HG02938 (cell line): Measurements from ENCODE around the gene LIPI.
"Not testable (repeated sequence)": the region's sequence is repeated elsewhere in the genome, so short reads cannot be mapped to it uniquely, and the experiment has no call there.

Source experiments
- ATAC-seq: cut with Tn5 transposase; IDR thresholded peaks from one replicate; pipeline ENCODE4 v1.9.1; 2021; ENCODE audit warnings: mild to moderate bottlenecking, moderate library complexity; ENCODE audit not compliant: unreplicated experiment

LIPI gene

DNA sequence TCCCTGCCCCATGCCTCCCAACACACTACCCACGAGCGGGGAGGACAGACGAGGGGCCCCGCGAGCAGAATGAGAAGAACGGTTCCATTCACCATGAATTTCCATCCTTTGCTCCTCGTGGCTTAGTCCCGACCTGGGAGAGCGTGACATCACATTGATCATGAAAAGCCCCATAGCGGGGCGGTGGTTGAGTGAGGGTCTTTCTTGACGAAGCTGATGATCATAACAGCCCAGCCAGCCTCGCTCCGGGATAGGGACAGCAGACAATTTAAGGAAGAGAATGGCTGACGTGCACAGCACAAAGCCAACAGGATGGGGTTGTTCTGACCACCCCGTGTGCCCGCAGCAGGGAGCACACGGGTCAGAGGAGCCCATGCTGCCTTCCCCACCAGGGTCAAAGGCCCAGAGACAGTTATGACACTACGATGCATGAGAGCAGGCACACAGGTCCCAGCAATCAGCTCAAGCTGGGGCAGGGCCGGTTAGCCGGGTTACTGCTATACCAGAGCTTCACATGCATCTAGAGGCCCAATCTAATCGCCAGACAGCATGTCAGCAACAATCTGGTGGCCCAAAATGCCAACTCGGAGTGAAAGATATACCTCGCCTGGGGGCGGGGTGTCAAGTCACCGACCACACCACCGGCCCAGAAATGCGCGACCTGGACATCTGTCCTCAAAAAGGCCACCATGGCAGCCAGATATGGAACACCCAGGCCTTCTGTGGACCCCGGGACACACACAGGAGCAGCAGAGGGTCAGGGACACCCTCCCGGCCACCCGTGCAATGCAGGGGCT is 135.2 kb downstream of the LIPI start:
- no peak for ATAC-seq

DNA sequence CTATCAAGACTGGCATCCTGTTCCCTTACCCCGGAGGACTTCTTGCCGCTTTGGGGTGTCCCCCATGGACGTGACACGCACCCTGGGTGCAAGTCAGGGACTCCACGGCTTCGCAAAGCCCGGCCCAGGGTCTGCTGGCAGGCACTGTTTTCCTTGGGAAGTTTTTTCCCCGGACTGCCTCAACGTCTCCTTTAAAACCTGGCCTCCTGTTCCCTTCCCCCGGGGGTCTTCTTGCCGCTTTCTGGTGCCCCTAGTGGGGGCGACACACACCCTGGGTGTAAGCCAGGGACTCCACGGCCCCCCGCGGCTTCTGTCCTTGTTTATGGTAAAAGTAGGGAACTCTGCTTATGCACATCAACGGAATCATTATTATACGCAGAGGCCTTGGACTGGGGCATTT is 136.6 kb downstream of the LIPI start:
- ATAC-seq, result no peak

DNA sequence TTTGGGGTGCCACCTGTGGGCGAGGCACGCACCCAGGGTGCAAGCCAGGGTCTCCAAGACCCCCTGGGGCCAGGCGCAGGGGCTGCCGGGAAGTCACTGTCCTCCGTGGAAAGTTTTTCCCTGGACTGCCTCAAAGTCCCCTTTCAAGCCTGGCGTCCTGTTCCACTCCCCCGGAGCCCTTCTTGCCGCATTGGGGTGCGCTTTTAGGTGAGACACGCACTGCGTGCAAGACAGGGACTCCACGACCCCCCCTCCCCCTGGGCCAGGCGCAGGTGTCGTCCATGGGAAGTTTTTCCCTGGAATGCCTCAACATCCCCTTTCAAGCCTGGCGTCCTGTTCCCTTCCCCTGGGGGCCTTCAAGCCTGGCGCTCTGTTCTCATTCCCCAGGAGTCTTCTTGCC is 137.1 kb downstream of the LIPI start:
- no peak for ATAC-seq

DNA sequence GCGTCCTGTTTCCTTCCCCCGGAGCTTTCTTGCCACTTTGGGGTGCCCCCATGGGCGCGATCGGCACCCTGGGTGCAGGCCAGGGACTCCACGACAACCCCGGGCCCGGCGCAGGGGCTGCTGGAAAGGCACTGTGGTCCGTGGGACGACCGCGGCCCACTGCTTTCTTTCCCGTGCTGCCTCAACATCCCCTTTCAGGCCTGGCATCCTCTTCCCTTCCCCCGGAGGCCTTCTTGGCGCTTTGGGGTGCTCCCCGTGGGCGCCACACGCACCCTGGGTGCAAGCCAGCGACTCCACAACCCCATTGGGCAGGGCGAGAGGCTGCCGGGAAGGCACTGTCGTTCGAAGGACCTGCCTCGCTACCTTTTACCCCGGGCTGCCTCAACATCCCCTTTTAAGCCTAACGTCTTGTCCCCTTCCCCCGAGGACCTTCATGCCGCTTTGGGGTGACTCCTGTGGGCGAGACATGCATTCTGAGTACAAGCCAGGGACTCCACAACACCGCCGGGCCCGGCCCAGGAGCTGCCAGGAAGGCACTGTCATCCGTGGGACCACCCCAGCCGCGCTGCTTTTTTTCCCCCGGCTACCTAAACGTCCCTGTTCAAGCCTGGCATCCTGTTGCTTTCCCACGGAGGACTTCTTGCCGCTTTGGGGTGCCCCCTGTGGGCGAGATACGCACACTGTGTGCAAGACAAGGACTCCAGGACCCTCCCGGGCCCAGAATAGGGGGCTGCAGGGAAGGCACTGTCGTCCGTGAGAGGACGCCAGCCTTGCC is 137.8 kb downstream of the LIPI start:
- no peak for ATAC-seq

DNA sequence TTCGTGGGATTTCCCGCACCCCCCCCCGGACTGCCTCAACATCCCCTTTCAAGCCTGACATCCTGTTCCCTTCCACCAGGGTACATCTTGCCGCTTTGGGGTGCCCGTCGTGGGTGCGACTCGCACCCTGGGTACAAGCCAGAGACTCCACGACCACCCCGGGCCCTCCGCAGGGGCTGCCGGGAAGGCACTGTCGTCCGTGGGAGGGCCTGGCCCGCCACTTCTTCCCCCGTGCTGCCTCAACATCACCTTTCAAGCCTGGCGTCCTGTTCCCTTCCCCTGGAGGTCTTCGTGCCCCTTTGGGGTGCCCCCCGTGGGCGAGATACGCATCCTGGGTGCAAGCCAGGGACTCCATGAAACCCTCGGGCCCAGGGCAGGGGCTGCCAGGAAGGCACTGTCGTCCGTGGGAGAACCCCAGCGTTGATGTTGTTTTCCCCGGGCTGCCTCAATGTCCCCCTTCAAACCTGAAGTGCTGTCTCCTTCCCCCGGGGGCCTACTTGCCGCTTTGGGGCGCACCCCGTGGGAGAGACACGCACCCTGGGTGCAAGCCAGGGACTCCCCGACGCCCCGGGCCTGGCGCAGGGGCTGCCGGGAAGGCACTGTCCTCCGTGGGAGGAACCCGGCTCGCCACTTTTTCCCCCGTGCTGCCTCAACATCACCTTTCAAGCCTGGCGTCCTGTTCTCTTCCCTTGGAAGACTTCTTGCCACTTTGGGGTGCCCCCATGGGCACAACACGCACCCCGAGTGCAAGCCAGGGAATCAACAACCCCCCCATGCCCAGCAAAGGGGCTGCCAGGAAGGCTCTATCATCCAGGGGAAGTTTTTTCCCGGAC is 138.6 kb downstream of the LIPI start:
- ATAC-seq, result no peak

DNA sequence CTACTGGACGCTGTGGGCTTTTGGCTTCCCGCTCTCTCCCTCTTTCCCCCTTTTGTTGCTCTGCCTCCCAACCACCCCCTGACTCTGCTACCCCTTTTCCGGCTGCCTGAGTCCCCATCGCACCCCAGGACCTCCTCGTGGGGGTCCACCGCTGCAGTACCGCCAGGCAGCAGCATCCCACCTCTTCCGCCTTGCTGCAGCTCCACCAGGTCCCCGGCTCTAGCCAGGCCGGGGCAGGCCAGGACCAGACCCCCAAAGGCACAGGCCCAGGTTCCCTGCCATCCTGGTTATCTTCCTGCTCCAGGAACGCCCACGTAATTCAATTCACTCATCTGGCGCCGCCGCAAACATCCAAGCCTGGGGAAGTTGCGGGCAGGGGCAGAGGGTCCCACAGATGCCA is 139.8 kb downstream of the LIPI start:
- no peak for ATAC-seq

DNA sequence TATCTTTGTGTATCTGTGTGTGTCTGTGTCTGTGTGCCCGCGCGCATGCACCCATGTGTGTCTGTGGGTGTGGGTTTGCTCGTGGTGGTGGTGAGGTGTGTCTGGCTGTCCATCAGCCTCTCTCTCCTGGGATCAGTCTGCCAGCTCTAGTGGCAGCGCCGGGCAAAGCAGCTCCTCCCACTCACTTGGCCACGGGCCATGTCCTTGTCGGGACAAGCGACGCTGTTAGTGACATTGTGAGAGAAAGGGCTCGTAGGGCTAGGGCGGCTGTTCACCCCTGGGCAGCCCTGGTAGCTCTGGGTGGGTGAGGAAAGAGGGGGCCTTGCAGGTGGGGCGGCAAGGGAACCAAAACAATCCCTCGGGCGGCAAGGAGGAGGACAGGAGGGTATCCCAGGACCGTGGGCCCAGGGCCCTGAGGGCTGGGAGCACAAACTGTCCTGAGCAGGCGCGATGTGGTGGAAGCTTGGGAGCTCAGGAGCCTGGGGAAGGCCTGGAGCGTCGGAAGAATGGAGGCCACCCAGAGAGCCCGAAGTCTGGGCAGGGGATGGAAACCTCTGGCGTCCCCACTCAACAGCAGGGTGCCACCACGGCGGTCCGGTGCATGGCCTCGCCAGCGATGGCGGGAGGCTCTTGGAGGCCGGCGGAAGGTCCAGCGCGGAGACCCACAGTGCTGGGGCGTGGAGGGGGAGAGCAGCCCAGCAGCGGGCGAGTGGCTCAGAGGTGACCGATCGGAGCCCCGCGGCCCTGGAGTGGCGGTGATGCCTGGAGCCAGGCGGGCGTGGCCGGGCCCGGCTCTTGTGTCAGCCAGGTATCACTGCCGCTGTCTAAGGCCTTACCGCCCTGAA is 140.5 kb downstream of the LIPI start:
- ATAC-seq, result no peak

DNA sequence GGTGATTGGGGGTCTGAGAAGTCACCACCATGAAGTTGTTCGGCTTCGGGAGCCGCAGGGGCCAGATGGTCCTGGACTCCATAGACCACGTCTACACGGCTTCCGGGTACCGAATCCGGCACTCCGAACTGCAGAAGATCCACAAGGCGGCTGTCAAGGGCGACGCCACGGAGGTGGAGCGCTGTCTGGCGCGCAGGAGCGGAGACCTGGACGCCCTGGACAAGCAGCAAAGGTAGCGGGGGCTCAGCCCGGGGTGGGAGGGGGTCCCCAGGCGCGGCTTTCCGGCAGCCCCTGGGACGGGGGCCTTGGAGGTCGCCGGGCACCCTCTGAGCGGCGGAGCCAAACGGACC is 146.5 kb downstream of the LIPI start:
- no peak for ATAC-seq

DNA sequence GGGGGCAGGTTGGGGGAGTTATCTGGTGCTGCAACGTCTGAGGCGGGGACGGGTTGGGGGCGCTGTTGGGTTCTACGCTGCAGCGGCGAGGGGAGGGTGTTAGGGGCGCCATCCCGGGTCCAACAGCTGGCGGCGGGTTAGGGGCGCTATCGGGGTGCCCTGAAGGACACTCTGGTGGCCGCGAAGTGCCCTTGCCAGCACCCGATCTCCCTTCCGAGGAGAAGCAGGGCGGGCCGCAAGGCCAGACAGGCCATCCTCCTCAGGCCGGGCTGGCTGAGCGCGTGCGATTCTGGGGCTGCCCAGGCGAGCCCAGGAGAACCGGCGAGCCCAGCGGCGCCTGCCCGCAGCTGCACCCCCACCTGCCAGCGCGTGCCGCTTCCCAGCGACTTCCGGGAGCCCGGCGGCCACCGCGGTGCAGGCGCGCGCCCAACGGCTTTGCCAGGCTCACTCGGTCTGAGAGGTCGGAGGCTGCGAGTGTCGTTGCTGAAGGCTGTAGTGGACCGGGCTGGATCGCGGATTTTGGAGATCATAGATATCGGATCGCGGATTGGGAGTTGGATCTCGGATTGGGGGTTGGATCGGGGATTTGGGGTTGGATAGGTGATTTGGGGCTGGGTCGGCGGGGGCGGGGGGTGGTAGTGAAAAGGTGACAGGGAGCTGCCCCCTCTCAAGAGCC is 147.0 kb downstream of the LIPI start:
- ATAC-seq, result not testable (repeated sequence)

DNA sequence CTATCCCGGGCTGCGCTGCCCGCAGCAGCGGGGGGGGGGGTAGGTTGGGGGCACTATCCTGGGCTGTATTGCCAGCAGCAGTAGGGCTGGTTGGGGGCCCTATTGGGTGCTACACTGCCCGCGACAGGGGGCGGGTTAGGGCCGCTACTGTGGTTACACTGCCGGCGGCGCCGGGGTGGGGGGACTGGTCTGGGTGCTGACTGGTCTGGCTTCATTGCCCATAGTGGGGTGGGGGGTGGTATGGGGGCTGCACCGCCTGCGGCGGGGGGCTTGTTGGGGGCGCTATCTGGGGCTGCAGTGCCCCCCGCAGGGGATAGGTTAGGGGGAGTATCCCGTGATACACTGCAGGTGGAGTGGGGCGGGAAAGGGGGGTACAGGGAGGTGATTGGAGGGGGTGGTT is 148.1 kb downstream of the LIPI start:
- not testable (repeated sequence) for ATAC-seq

DNA sequence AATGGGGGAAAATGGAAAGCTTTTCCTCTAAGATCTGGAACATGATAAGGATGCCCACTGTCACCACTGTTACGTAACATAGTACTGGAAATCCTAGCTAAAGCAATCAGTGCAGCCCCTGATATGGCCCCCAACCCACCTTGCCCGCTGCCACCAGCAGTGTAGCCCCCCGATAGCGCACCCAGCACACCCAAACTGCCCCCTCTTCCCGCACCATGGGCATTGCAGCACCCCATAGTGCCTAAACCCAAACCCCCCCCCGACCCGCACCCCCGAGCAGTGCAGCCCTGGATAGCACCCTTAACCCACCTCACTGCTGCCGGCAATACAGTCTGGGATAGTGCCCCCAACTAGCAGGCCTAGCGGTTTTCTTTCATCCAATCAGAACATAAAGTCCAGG is 148.9 kb downstream of the LIPI start:
- ATAC-seq, result not testable (repeated sequence)

DNA sequence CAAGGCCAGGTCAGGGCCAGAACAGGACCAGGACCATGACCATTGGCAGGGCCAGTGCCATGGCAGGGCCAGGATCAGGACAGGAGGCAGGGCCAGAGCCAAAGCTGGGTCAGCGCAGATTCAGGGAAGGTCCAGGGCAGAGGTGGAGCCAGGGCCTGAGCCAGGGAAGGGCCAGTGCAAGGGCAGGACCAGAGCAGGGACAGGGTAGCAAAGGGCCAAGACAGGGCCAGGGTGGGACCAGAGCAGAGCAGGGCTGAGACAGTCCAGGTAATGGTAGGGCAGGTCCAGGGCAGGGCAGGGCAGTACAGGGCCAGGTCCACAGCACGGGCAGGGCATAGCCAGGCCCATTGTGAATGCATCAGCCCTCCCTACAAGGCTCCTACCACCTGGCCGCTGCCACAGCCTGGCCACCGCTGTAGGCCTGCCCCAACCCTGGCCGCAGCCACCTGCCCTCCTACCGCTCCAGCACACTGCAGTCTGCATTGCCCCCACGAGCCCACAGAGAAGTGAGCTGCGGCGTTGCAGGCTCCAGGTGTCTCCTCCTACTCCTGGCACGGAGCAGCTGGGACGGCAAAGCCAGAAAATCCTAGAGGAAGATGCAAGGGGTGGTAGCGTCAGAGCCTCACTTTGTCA is 151.6 kb downstream of the LIPI start:
- ATAC-seq, result not testable (repeated sequence)
